GM18526 (cell line): ENCODE measurements around the gene WDR73.

Experiments used
- POLR2A ChIP-seq: IDR thresholded peaks from 3 replicates; pipeline ENCODE4 v1.6.1; 2011; ENCODE audit not compliant: insufficient read length; ENCODE audit errors: extremely low read depth

Gene WDR73

GRCh38 chr15:84604826-84605553 is 49.1 kb downstream of the WDR73 start:
- no peak for TF ChIP-seq POLR2A

- no peak for TF ChIP-seq POLR2A
Measured at GRCh38 chr15:84603630-84604379, 50.3 kb downstream of the WDR73 start.

- TF ChIP-seq POLR2A: no peak
Measured at GRCh38 chr15:84601555-84601838, 52.6 kb downstream of the WDR73 start.

GRCh38 chr15:84600687-84601554 is 53.2 kb downstream of the WDR73 start, which contains the start of gene ZSCAN2:
Gene ZSCAN2 (plus strand): TSS chr15:84601009. CDS start chr15:84603928, 2,919 bp downstream.
- TF ChIP-seq POLR2A: no peak

GRCh38 chr15:84600331-84600686 is 53.8 kb downstream of the WDR73 start:
- TF ChIP-seq POLR2A: no peak

GRCh38 chr15:84599906-84600305 is 54.2 kb downstream of the WDR73 start:
- no peak for TF ChIP-seq POLR2A

- no peak for TF ChIP-seq POLR2A
Measured at GRCh38 chr15:84598993-84599392, 55.1 kb downstream of the WDR73 start.

GRCh38 chr15:84598250-84598649 is 55.8 kb downstream of the WDR73 start:
- no peak for TF ChIP-seq POLR2A

GRCh38 chr15:84597296-84597695 is 56.8 kb downstream of the WDR73 start:
- TF ChIP-seq POLR2A: no peak

- TF ChIP-seq POLR2A: no peak
Measured at GRCh38 chr15:84595660-84596059, 58.4 kb downstream of the WDR73 start.

- no peak for TF ChIP-seq POLR2A
Measured at GRCh38 chr15:84594617-84595290, 59.3 kb downstream of the WDR73 start.

GRCh38 chr15:84591815-84592214 is 62.3 kb downstream of the WDR73 start:
- TF ChIP-seq POLR2A: no peak

GRCh38 chr15:84590406-84590805 is 63.7 kb downstream of the WDR73 start:
- TF ChIP-seq POLR2A: no peak
